B cell (primary cell): Measurements from ENCODE around the gene LDLRAD3.

Experiments
- EZH2 ChIP-seq: IDR thresholded peaks from 2 replicates; pipeline ENCODE4 v1.6.1; 2012; ENCODE audit warnings: borderline replicate concordance, low read depth, mild to moderate bottlenecking, moderate library complexity, low read length; ENCODE audit not compliant: insufficient read depth, poor library complexity, severe bottlenecking
- TF ChIP-seq, protein P1 (sequence below): fragments of 200-600 bp; IDR thresholded peaks from one replicate; pipeline ENCODE4 v1.8.0; 2022; ENCODE audit warnings: antibody characterized with exemption, mild to moderate bottlenecking

DNA sequence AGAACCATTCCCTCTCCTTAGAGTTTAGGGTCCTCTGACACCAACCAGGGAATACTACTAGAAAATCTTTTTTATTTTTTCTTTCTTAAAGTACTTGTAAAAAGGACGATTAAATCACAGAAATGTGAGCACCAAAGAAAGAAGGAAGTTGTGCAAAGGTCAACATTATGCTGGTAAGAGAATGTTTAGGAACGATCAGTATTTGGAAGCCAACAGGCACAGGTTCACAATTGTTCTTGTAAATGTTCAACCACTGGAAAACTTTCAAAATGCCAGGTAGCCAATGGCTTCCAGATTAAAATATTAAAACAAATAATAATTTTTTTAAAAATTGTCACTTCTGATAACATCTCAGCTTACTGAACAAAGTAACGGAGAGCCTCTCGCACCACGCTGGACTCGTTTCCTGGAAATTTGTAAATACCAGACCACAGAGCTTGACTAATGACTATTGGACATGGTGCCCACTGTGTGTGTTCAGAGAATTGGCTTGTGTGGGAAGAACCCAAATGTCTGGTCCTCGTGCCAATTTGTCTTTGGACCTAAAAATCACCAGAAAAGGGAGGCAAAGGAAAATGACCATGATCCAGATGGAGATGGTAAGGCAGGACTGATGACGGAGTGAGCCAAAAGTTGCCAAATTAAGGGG lies 324.6 kb downstream of the LDLRAD3 start:
- TF ChIP-seq, protein P1, sequence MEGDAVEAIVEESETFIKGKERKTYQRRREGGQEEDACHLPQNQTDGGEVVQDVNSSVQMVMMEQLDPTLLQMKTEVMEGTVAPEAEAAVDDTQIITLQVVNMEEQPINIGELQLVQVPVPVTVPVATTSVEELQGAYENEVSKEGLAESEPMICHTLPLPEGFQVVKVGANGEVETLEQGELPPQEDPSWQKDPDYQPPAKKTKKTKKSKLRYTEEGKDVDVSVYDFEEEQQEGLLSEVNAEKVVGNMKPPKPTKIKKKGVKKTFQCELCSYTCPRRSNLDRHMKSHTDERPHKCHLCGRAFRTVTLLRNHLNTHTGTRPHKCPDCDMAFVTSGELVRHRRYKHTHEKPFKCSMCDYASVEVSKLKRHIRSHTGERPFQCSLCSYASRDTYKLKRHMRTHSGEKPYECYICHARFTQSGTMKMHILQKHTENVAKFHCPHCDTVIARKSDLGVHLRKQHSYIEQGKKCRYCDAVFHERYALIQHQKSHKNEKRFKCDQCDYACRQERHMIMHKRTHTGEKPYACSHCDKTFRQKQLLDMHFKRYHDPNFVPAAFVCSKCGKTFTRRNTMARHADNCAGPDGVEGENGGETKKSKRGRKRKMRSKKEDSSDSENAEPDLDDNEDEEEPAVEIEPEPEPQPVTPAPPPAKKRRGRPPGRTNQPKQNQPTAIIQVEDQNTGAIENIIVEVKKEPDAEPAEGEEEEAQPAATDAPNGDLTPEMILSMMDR: no peak
- no peak for TF ChIP-seq EZH2
